Neural cell (in vitro differentiated cells): ENCODE results near the gene NHSL2. TPM values are rescaled to one million over a fixed set of nuclear protein-coding genes. Genes with fewer than 3 reads are reported as not detected.

ENCODE experiments used
- H2AFZ ChIP-seq: fragments of 200-600, 300-800 bp; sonication (generic), shearing (Covaris generic); 2 replicates; pipeline ENCODE4 v1.6.0; 2014; ENCODE audit warnings: low read depth, mild to moderate bottlenecking, antibody characterized with exemption, low read length, moderate library complexity
- H3F3A ChIP-seq: fragments of 200-600 bp; shearing (Covaris generic); 2 replicates; pipeline ENCODE4 v1.6.1; 2016; ENCODE audit warnings: mild to moderate bottlenecking, moderate library complexity, mixed read lengths, antibody characterized with exemption, low read length; ENCODE audit not compliant: insufficient read depth, poor library complexity, severe bottlenecking
- H3K27ac ChIP-seq: fragments of 200-600, 300-800 bp; sonication (generic), shearing (Covaris generic); 2 replicates; pipeline ENCODE4 v1.5.1; 2014; ENCODE audit warnings: mild to moderate bottlenecking, low read length, moderate library complexity
- H3K27me3 ChIP-seq: fragments of 300-800, 200-600 bp; sonication (generic), shearing (Covaris generic); 2 replicates; pipeline ENCODE4 v1.6.0; 2014; ENCODE audit warnings: mild to moderate bottlenecking, low read depth, low read length, moderate library complexity; ENCODE audit not compliant: insufficient read depth
- H3K36me3 ChIP-seq: fragments of 300-800, 200-600 bp; sonication (generic), shearing (Covaris generic); 2 replicates; pipeline ENCODE4 v1.5.1; 2014; ENCODE audit warnings: mild to moderate bottlenecking, antibody characterized with exemption, low read length, moderate library complexity; ENCODE audit not compliant: insufficient read depth
- H3K4me2 ChIP-seq: fragments of 300-800, 200-600 bp; sonication (generic), shearing (Covaris generic); 2 replicates; pipeline ENCODE4 v1.6.0; 2014; ENCODE audit warnings: mild to moderate bottlenecking, low read length
- H3K4me3 ChIP-seq: fragments of 300-800, 200-600 bp; sonication (generic), shearing (Covaris generic); 2 replicates; pipeline ENCODE4 v1.5.1; 2014; ENCODE audit warnings: mild to moderate bottlenecking, low read length, moderate library complexity
- H3K79me2 ChIP-seq: fragments of 200-600 bp; shearing (Covaris generic); replicated peaks from 2 replicates; pipeline ENCODE4 v1.6.0; 2014; ENCODE audit warnings: mild to moderate bottlenecking, low read length, moderate library complexity; ENCODE audit not compliant: insufficient read depth
- H3K9ac ChIP-seq: fragments of 300-800, 200-600 bp; sonication (generic), shearing (Covaris generic); 2 replicates; pipeline ENCODE4 v1.6.1; 2016; ENCODE audit warnings: mild to moderate bottlenecking, low read length, mixed read lengths
- H3K9me2 ChIP-seq: fragments of 200-600 bp; shearing (Covaris generic); 2 replicates; pipeline ENCODE4 v1.6.1; 2016; ENCODE audit warnings: mild to moderate bottlenecking, low read length, mixed read lengths; ENCODE audit not compliant: insufficient read depth
- H3K9me3 ChIP-seq: fragments of 200-600, 300-800 bp; sonication (generic), shearing (Covaris generic); 2 replicates; pipeline ENCODE4 v1.6.1; 2016; ENCODE audit warnings: mild to moderate bottlenecking, mixed run types, low read length, moderate library complexity, mixed read lengths
- H4K20me1 ChIP-seq: fragments of 200-600 bp; shearing (Covaris generic); 2 replicates; pipeline ENCODE4 v1.6.1; 2016; ENCODE audit warnings: mild to moderate bottlenecking, mixed run types; ENCODE audit not compliant: insufficient read depth
- CTCF ChIP-seq: fragments of 450-650 bp; IDR thresholded peaks from 2 replicates; pipeline ENCODE4 v1.5.1; 2014; ENCODE audit warnings: antibody characterized with exemption, mild to moderate bottlenecking, moderate library complexity; ENCODE audit not compliant: poor library complexity, severe bottlenecking
- EP300 ChIP-seq: fragments of 450-650 bp; conservative IDR thresholded peaks from 2 replicates; pipeline ENCODE4 v1.6.1; 2014; ENCODE audit warnings: antibody characterized with exemption, mild to moderate bottlenecking, moderate library complexity; ENCODE audit not compliant: poor library complexity, severe bottlenecking
- MXI1 ChIP-seq: fragments of 450-650 bp; conservative IDR thresholded peaks from 2 replicates; pipeline ENCODE4 v1.6.1; 2014; ENCODE audit warnings: antibody characterized with exemption, mild to moderate bottlenecking; ENCODE audit not compliant: poor library complexity, severe bottlenecking
- POLR2AphosphoS5 ChIP-seq: IDR thresholded peaks from 2 replicates; pipeline ENCODE4 v1.6.1; 2012
- RAD21 ChIP-seq: fragments of 450-650 bp; conservative IDR thresholded peaks from 2 replicates; pipeline ENCODE4 v1.6.1; 2014; ENCODE audit warnings: antibody characterized with exemption, mild to moderate bottlenecking, moderate library complexity
- SMC3 ChIP-seq: fragments of 450-650 bp; conservative IDR thresholded peaks from 2 replicates; pipeline ENCODE4 v1.6.1; 2014; ENCODE audit warnings: antibody characterized with exemption, mild to moderate bottlenecking, moderate library complexity; ENCODE audit not compliant: poor library complexity
- TAF1 ChIP-seq: IDR thresholded peaks from 2 replicates; pipeline ENCODE4 v1.6.1; 2012; ENCODE audit warnings: low read depth
- polyA plus RNA-seq: library from polyadenylated mRNA; depleted of rRNA; stranded (reverse); fragments of >200 nt; gene quantifications from 2 replicates; pipeline ENCODE4 v1.2.3, GENCODE V29; 2014
- TF ChIP-seq, protein P1 (sequence below): IDR thresholded peaks from 2 replicates; pipeline ENCODE4 v1.6.1; 2012; ENCODE audit warnings: borderline replicate concordance

NHSL2 gene
- polyA plus RNA-seq, 1 donor from 2014 or later, result 0.87 TPM

DNA sequence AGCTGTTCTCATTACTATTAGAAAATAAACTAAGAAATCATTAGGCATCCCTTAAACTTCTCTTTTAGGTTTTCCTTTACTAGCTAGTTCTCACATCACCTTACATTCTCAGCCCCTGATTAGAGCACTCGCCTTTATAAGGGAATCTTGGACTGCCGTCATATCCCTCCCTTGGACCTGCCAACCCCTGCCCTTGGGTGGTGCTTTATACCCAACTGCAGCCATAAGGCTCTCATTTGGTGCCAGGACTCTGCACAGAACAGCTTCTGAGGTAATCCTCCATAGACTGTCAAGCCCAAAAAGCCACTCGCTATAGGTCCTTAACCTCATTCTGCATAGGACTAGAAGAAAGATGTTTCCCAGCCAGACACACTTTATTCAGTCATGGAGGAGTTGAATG lies 67.5 kb downstream of the NHSL2 start:
- H4K20me1 ChIP-seq, result no peaks in the 10 kb centered on the region
- H3K4me3 ChIP-seq, result no peak overlapping the region
- H3K9me2 ChIP-seq, result no peaks in the 10 kb centered on the region
- TF ChIP-seq SMC3 (no peak), MXI1 (no peak), POLR2AphosphoS5 (no peak), CTCF (no peak)
- H3K36me3 ChIP-seq, result no peaks in the 10 kb centered on the region
- no peaks in the 10 kb centered on the region for H3K79me2 ChIP-seq
- no peaks in the 10 kb centered on the region for H3K27me3 ChIP-seq
- no peak overlapping the region for H3K9ac ChIP-seq
- H3K4me2 ChIP-seq, result no peak overlapping the region
- H3F3A ChIP-seq, result no peaks in the 10 kb centered on the region
- no peak overlapping the region for H3K27ac ChIP-seq
- no peaks in the 10 kb centered on the region for H3K9me3 ChIP-seq
- H2AFZ ChIP-seq, result no peak overlapping the region

DNA sequence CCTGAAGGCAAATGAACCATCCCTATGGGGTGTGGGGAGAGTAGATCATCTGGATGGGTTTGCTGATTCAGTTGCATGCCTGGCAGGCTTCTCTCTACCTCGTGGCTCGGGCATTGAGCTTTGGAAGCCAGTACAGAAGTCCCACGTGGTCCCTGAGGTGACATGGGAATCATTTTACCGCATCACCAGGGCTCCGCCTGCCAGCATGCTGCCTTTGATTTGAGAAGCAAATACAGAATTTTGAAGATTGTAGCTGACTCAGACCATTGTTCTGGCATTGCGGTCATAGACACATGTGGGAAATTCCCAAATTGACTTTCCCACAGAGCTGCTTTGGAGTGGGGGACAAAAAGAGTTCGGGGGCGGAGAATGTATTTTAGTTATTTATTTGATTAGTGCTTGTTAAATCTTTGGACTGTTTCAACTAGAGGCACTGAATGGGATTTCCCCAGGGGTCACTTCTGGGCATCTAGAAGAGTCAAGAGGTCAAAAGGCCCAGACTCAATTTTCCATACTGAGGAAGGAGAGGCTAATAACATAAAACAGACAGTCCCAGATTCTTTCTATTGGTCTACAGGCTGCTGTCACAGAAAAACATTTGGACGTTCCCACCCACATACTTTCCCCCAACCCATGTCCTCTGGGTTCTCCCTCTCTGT lies 79.3 kb downstream of the NHSL2 start:
- no peak overlapping the region for H3K4me3 ChIP-seq
- H3K79me2 ChIP-seq, result no peaks in the 10 kb centered on the region
- H3K36me3 ChIP-seq, result no peaks in the 10 kb centered on the region
- no peak overlapping the region for H3K4me2 ChIP-seq
- no peaks in the 10 kb centered on the region for H4K20me1 ChIP-seq
- no peak overlapping the region for H3K27ac ChIP-seq
- H3F3A ChIP-seq, result no peaks in the 10 kb centered on the region
- no peak overlapping the region for H3K9ac ChIP-seq
- H3K27me3 ChIP-seq, result no peaks in the 10 kb centered on the region
- TF ChIP-seq EP300 (no peak), SMC3 (no peak), RAD21 (no peak), TAF1 (no peak), CTCF (no peak)
- TF ChIP-seq, protein P1, sequence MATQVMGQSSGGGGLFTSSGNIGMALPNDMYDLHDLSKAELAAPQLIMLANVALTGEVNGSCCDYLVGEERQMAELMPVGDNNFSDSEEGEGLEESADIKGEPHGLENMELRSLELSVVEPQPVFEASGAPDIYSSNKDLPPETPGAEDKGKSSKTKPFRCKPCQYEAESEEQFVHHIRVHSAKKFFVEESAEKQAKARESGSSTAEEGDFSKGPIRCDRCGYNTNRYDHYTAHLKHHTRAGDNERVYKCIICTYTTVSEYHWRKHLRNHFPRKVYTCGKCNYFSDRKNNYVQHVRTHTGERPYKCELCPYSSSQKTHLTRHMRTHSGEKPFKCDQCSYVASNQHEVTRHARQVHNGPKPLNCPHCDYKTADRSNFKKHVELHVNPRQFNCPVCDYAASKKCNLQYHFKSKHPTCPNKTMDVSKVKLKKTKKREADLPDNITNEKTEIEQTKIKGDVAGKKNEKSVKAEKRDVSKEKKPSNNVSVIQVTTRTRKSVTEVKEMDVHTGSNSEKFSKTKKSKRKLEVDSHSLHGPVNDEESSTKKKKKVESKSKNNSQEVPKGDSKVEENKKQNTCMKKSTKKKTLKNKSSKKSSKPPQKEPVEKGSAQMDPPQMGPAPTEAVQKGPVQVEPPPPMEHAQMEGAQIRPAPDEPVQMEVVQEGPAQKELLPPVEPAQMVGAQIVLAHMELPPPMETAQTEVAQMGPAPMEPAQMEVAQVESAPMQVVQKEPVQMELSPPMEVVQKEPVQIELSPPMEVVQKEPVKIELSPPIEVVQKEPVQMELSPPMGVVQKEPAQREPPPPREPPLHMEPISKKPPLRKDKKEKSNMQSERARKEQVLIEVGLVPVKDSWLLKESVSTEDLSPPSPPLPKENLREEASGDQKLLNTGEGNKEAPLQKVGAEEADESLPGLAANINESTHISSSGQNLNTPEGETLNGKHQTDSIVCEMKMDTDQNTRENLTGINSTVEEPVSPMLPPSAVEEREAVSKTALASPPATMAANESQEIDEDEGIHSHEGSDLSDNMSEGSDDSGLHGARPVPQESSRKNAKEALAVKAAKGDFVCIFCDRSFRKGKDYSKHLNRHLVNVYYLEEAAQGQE, result no peak
- no peaks in the 10 kb centered on the region for H3K9me3 ChIP-seq
- H2AFZ ChIP-seq, result no peak overlapping the region
- H3K9me2 ChIP-seq, result no peaks in the 10 kb centered on the region
